Left colon (tissue), 2 donors: ENCODE measurements around the gene CALHM5. TPM values are rescaled to one million over a fixed set of nuclear protein-coding genes. Genes with fewer than 3 reads are reported as not detected.
A peak's percentile ranks its signal among the peaks of the same experiment; 100 is the strongest.

Experiments used
- ATAC-seq: fragments of 200-7000 bp; cut with Tn5 transposase; one replicate; pipeline ENCODE4 v1.9.1; 2020; ENCODE audit warnings: mild to moderate bottlenecking, moderate library complexity
- DNase-seq, 2 donors: peaks; one replicate each; pipeline ENCODE4 v3.0.0-alpha.2; 2020
- intact Hi-C, 2 donors: fragments of 100-400 bp; cut with DNase I in 1 of 2; cut with micrococcal nuclease in 1 of 2; formaldehyde crosslinking; loops; one replicate each; pipeline versions ENCODE4 v1.11.2 to v1.14.0; 2022; cut with DNase I, micrococcal nuclease
- total RNA-seq, 2 donors: library from RNA; stranded (reverse); fragmentation: NEBNext Ultra II Directional; extraction: Animal tissue kit (Norgen Biotek cat#: 25700); gene quantifications; one replicate each; pipeline ENCODE4 v1.2.1, GENCODE V29; 2021
- donor health status: DM: no; HTN: no; CAD: no.
- donor health status: DM: yes; HTN: yes; CAD: no.

Gene CALHM5
- total RNA-seq, 2 donors from 2014 or later, result 0.18 to 0.64 TPM

- intact Hi-C loops, result loop anchor here in 1 of 2 donors (5.0 kb wide), 1 partner anchor 292 kb away; the partner anchor contains the start of gene TSPYL1
- no peak for ATAC-seq
Observed at GRCh38 chr6:116568821-116569755, 57.6 kb downstream of the CALHM5 start.

GRCh38 chr6:116570856-116571682 lies 59.6 kb downstream of the CALHM5 start, which contains the start of gene RWDD1:
RWDD1 (plus strand) TSS chr6:116571504; CDS start chr6:116571583, 79 bp downstream.
- intact Hi-C loops, result no loop called here
- peak; percentile 96 for ATAC-seq
- DNase-seq, result peak; percentile 98 to 99

More at GRCh38 chr6:116568821-116569755, 57.6 kb downstream of the CALHM5 start:
- DNase-seq, result no peak

GRCh38 chr6:116571683-116572000 lies 60.2 kb downstream of the CALHM5 start:
- no peak for ATAC-seq
- no peak for DNase-seq
- intact Hi-C loops, result no loop called here

GRCh38 chr6:116572162-116572561 lies 60.7 kb downstream of the CALHM5 start:
- intact Hi-C loops, result no loop called here
- DNase-seq (peak; percentile 42 to 59), ATAC-seq (peak; percentile 44)

Other genes starting within 250 kb of the CALHM5 start
- 10 to 100 TPM; 70.1 to 80.1 TPM for gene TSPYL1, start 231.7 kb upstream of the CALHM5 start, total RNA-seq
- 10 to 100 TPM in 1 of 2 donors, 1 to 10 TPM in 1; 8.0 to 10.9 TPM for gene DSE, start 140.7 kb upstream of the CALHM5 start, total RNA-seq
- 1 to 10 TPM in 1 of 2 donors, under 1 TPM in 1; 0.61 to 4.2 TPM for gene CALHM6, start 50.3 kb upstream of the CALHM5 start, total RNA-seq
- not detected for gene TRAPPC3L, start 34.0 kb downstream of the CALHM5 start, total RNA-seq
- gene CALHM4, start 42.1 kb downstream of the CALHM5 start, total RNA-seq, result not detected
- 10 to 100 TPM; 29.1 to 29.5 TPM for gene RWDD1, start 59.9 kb downstream of the CALHM5 start, total RNA-seq
- gene RSPH4A, start 104.8 kb downstream of the CALHM5 start, total RNA-seq, result under 1 TPM; 0.27 to 0.31 TPM
- 10 to 100 TPM; 10.3 to 12.0 TPM for gene ZUP1, start 157.1 kb downstream of the CALHM5 start, total RNA-seq
- 1 to 10 TPM; 4.4 to 6.0 TPM for gene KPNA5, start 169.6 kb downstream of the CALHM5 start, total RNA-seq